Measurements from ENCODE around the gene BEGAIN.

DNA sequence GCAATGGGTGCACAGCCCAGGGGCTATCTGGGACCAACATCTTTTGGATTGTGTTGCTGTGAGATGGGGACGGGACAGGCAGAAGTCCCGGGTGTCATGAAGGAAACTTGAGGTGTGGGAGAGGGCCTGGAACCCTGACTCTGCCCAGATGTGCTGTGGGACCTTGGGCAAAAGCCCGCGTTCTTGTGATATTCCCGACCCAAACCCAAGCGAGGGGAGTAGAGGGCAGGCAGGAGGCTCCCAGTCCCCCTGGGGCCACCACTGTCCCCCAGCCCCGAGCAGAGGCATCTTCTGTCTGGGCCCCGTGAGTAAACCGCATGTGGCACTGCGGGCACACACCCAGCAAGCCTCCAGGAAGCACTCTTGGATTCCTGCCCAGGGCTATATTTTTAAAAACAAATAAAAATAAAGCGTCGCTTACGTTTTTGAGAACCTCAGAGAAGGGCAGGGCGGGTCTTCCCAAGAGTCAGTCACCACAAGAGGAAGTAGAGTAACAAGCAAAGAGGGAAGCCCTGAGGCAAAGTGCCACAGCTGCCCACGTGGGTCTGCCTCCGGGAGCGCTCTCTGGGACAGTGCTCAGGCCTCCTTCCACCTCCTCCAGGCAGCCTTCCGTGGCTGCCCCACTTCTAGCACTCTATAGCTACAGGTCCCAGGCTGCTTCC lies 39.5 kb downstream of the BEGAIN start:
- TF ChIP-seq CTCF (IDR thresholded peaks at IDR 0.05) (no peak), POLR2A (IDR thresholded peaks at IDR 0.05) (no peak)
